Activated CD8-positive, alpha-beta memory T cell treated with anti-CD3 and anti-CD28 coated beads, Interleukin-2, amount 10 ng/mL, durations not matched to agents 7 days and 5 days (primary cell): ENCODE data around the gene KCNG2. TPM values are rescaled to one million over a fixed set of nuclear protein-coding genes. Genes with fewer than 3 reads are reported as not detected.

ENCODE experiments used
- ATAC-seq: fragments of 150-1000 bp; cut with Tn5 transposase; one replicate; pipeline ENCODE4 v1.10.0; 2021; ENCODE audit warnings: moderate library complexity
- CTCF ChIA-PET: fragments of 350-600 bp; sonication (Branson Sonifier 250); formaldehyde crosslinking; loops from one replicate; lab custom pipeline; 2021; ENCODE audit warnings: antibody characterized with exemption; lab: Charles Lee
- DNase-seq: peaks from one replicate; pipeline ENCODE4 v3.0.0-alpha.2; 2020
- H3K27ac Mint-ChIP-seq: one replicate; pipeline ENCODE4 v1.8.0; 2021; ENCODE audit warnings: mild to moderate bottlenecking, mixed read lengths
- H3K27me3 Mint-ChIP-seq: one replicate; pipeline ENCODE4 v1.8.0; 2021; ENCODE audit warnings: mixed read lengths
- H3K36me3 Mint-ChIP-seq: one replicate; pipeline ENCODE4 v1.8.0; 2021; ENCODE audit warnings: mild to moderate bottlenecking, mixed read lengths
- H3K4me1 Mint-ChIP-seq: one replicate; pipeline ENCODE4 v1.8.0; 2021; ENCODE audit warnings: mixed read lengths
- H3K4me3 Mint-ChIP-seq: one replicate; pipeline ENCODE4 v1.8.0; 2021; ENCODE audit warnings: mild to moderate bottlenecking, moderate library complexity, mixed read lengths
- H3K9me3 Mint-ChIP-seq: one replicate; pipeline ENCODE4 v1.8.0; 2022; ENCODE audit warnings: low read depth, mixed read lengths
- total RNA-seq, 2 experiments: library from RNA; stranded (reverse); gene quantifications; one replicate each; pipeline ENCODE4 v1.2.3, GENCODE V29; 2021

Gene KCNG2
- total RNA-seq, 2 experiments from 2014 or later: not detected

DNA sequence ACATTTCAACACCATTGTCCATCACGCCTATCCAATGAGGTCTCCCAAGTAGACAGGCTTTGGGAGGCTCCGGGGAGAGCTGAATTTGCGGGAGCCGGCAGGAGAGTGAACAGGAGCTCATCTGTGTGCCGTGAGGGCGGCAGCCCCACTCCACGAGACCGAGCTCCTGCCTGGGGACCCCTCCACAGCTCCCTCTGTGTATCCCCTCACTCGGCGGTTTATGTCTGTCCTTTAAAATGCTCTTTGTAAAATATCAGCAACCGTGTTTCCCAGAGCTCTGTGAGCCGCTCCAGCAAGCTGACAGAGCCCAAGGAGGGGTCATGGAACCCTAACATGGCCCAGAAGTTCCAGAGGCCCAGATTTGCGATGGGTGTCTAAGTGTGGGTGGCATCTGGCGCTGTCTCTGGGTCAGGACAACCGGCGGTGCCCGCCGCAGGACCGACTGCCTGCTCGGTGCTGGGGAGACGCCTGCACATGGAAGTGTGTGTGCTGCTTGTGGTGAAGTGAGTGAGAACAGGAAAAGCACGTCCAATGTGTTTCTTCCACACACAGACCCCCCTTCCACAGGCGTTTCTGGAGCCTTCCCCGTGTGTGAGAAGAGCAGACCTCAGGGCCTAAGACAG lies 118.9 kb downstream of the KCNG2 start:
- H3K9me3 Mint-ChIP-seq: no peaks in the 10 kb centered on the region
- H3K27ac Mint-ChIP-seq: no peak overlapping the region
- peak; percentile 33 for DNase-seq
- peaks cover 26% of the 10 kb centered on the region for H3K4me1 Mint-ChIP-seq
- no peak overlapping the region for H3K4me3 Mint-ChIP-seq
- no peak for ATAC-seq
- no peaks in the 10 kb centered on the region for H3K27me3 Mint-ChIP-seq
- CTCF ChIA-PET: no interaction called here
- H3K36me3 Mint-ChIP-seq: peaks cover 27% of the 10 kb centered on the region

- H3K4me3 Mint-ChIP-seq: no peak overlapping the region
- H3K27ac Mint-ChIP-seq: no peak overlapping the region
- CTCF ChIA-PET: no interaction called here
- H3K9me3 Mint-ChIP-seq: no peaks in the 10 kb centered on the region
- no peaks in the 10 kb centered on the region for H3K27me3 Mint-ChIP-seq
- peaks cover 23% of the 10 kb centered on the region for H3K4me1 Mint-ChIP-seq
- H3K36me3 Mint-ChIP-seq: peaks cover 25% of the 10 kb centered on the region
- DNase-seq (peak; percentile 27), ATAC-seq (no peak)
These were observed 119.6 kb downstream of the KCNG2 start for GRCh38 chr18:79917169-79917852.

- Mint-ChIP-seq H3K27ac (no peak overlapping the region), H3K9me3 (no peaks in the 10 kb centered on the region)
These were observed 120.3 kb downstream of the KCNG2 start for GRCh38 chr18:79917853-79918614.

GRCh38 chr18:79918615-79919011 lies 120.9 kb downstream of the KCNG2 start:
- CTCF ChIA-PET: no interaction called here
- H3K27me3 Mint-ChIP-seq: no peaks in the 10 kb centered on the region
- no peak overlapping the region for H3K4me3 Mint-ChIP-seq
- H3K36me3 Mint-ChIP-seq: peaks cover 28% of the 10 kb centered on the region
- no peaks in the 10 kb centered on the region for H3K9me3 Mint-ChIP-seq
- peaks cover 12% of the 10 kb centered on the region for H3K4me1 Mint-ChIP-seq
- H3K27ac Mint-ChIP-seq: no peak overlapping the region
- DNase-seq: no peak
- no peak for ATAC-seq

More at GRCh38 chr18:79917853-79918614, 120.3 kb downstream of the KCNG2 start:
- no peak for DNase-seq
- peaks cover 17% of the 10 kb centered on the region for H3K4me1 Mint-ChIP-seq
- ATAC-seq: no peak
- H3K27me3 Mint-ChIP-seq: no peaks in the 10 kb centered on the region
- no peak overlapping the region for H3K4me3 Mint-ChIP-seq
- peaks cover 24% of the 10 kb centered on the region for H3K36me3 Mint-ChIP-seq
- CTCF ChIA-PET: no interaction called here

GRCh38 chr18:79919089-79919488 lies 121.4 kb downstream of the KCNG2 start:
- no peaks in the 10 kb centered on the region for H3K9me3 Mint-ChIP-seq
- peaks cover 10% of the 10 kb centered on the region for H3K4me1 Mint-ChIP-seq
- DNase-seq (no peak), ATAC-seq (no peak)
- CTCF ChIA-PET: no interaction called here
- H3K36me3 Mint-ChIP-seq: peaks cover 29% of the 10 kb centered on the region
- H3K27ac Mint-ChIP-seq: no peak overlapping the region
- no peak overlapping the region for H3K4me3 Mint-ChIP-seq
- no peaks in the 10 kb centered on the region for H3K27me3 Mint-ChIP-seq

DNA sequence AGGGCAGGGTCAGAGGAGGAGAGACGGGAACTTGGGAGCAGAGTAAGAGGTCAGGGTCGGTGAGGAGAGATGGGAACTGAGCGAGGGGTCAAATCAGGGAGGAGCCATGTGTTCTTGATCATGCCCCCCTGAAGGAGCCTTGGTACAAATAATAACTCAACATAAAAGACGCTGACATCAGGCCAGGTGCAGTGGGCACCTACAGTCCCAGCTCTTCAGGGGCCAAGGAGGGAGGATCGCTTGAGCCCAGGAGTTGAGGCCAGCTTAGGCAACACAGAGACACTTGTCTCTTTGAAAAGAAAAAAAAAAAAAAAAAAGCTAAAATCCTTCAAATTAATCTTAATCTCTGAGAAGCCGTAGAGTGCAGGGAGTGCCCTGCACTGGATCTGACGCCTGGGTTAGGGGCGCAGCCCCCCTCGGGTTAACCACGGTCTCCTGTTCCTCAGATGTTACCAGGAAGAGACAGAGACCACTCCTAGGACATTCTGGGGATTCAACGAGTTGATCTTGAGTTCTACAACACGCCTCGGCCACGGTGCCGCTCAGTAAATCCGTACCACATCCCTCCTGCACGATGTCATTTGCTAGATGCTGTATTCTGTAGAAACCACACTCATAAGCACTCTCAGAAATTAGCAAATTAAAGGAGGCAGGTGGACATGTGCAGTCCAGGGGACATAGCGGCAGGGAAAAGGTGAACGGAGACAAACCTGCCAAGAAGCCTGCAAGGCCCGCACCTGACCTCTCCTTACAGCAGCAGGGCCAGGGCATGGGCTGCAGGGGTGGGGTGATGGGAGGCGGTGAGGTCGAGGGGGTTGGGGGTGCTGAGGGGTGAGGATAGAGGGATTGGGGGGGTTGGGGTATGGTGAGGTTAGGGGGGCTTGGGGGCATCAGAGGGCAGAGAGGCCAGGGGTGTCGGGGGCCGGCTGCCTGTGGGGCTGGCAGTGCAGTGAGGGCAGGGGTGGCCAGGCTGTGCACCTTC lies 124.5 kb downstream of the KCNG2 start:
- DNase-seq: no peak
- no peak for ATAC-seq
- H3K27me3 Mint-ChIP-seq: no peaks in the 10 kb centered on the region
- H3K4me1 Mint-ChIP-seq: no peaks in the 10 kb centered on the region
- H3K4me3 Mint-ChIP-seq: no peak overlapping the region
- no peak overlapping the region for H3K27ac Mint-ChIP-seq
- peaks cover 14% of the 10 kb centered on the region for H3K36me3 Mint-ChIP-seq
- no peaks in the 10 kb centered on the region for H3K9me3 Mint-ChIP-seq
- CTCF ChIA-PET: no interaction called here

GRCh38 chr18:79922971-79923411 lies 125.3 kb downstream of the KCNG2 start:
- Mint-ChIP-seq H3K4me1 (no peaks in the 10 kb centered on the region), H3K27me3 (no peaks in the 10 kb centered on the region), H3K4me3 (no peak overlapping the region), H3K9me3 (no peaks in the 10 kb centered on the region), H3K36me3 (peaks cover 16% of the 10 kb centered on the region), H3K27ac (no peak overlapping the region)
- CTCF ChIA-PET: no interaction called here
- no peak for DNase-seq
- ATAC-seq: no peak

DNA sequence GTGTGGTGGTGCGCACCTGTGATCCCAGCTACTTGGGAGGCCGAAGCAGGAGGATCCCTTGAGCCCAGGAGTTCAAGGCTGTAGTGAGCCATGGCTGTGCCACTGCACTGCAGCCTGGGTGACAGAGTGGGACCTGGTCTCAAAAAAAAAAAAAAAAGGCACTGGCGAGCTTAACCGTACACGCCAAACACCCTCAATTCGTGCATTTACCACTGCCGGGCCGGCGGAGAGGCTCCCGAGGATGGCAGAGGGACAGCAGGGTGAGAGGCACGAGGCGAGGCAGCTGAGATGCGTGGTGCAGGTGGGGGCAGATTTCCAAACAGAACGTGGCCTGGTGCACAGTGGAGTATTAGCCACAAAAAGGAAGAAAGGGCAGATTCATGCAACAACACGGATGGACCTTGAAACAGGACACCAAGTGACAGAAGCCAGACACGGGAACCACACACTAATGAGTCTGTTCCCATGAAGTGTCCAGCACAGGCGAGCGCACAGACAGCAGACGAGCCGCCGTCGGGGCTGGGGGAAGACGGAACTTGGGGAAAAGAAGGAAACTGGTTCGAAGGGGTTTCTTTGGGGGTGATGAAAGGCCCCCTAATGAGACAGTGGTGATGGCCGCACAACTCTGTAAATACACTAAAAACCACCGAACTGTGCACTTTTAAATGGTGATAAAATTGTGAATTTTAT lies 126.3 kb downstream of the KCNG2 start:
- H3K27ac Mint-ChIP-seq: no peak overlapping the region
- no peaks in the 10 kb centered on the region for H3K27me3 Mint-ChIP-seq
- no peak overlapping the region for H3K4me3 Mint-ChIP-seq
- H3K36me3 Mint-ChIP-seq: peaks cover 25% of the 10 kb centered on the region
- ATAC-seq: no peak
- DNase-seq: no peak
- CTCF ChIA-PET: no interaction called here
- H3K9me3 Mint-ChIP-seq: peaks cover 2% of the 10 kb centered on the region
- H3K4me1 Mint-ChIP-seq: no peaks in the 10 kb centered on the region

GRCh38 chr18:79924814-79925731 lies 127.3 kb downstream of the KCNG2 start:
- Mint-ChIP-seq H3K9me3 (peaks cover 10% of the 10 kb centered on the region), H3K4me1 (no peaks in the 10 kb centered on the region), H3K36me3 (peaks cover 33% of the 10 kb centered on the region), H3K27me3 (no peaks in the 10 kb centered on the region), H3K4me3 (no peak overlapping the region), H3K27ac (no peak overlapping the region)
- CTCF ChIA-PET: interaction anchor here (0.7 kb wide), 1 partner anchor 38 kb away, joined by 3 read pairs; no protein-coding TSS in a partner anchor
- ATAC-seq (no peak), DNase-seq (no peak)

GRCh38 chr18:79926306-79926705 lies 128.6 kb downstream of the KCNG2 start:
- peaks cover 37% of the 10 kb centered on the region for H3K36me3 Mint-ChIP-seq

DNA sequence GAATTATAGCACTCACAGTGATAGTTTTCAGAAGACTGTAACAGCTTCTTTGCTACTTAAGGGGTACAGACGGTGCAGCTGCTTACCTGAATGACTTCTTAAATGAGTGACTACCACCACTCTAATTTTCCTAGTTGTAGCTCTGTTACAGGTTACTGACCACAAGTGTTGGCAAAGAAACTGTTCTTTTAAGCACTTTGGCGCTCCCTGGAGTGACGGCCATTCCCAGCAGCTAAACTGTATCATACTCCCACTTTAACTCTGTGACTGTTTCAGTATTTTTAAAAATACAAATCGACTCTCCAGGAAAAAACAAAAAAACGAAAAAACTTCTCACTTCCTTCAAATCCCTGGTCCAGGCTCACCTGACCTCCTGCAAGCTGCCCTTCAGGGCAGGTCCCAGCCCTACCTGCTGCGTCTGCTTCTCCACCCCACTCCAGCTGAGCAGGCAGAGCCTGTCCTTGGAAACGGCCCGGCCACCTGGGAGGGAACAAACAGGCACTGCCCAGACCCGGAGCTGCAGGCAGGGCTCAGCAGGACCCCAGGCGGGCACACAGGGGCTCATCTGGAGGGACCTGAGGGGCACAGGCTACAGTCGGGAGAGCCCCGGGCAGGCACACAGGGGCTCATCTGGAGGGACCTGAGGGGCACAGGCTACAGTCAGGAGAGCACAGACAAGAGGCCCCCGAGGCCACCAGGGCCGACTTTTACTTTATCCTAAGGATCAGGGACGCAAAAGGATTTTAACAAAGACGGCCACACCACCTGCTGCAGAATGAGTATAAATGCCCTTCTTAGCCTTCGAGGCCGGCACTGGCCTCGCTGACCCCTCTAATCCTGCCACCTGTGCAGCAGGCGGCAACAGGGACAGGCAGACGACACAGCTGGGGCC lies 129.2 kb downstream of the KCNG2 start:
- no peak for DNase-seq
- peaks cover 18% of the 10 kb centered on the region for H3K9me3 Mint-ChIP-seq
- ATAC-seq: no peak
- H3K36me3 Mint-ChIP-seq: peaks cover 41% of the 10 kb centered on the region
- H3K4me1 Mint-ChIP-seq: no peaks in the 10 kb centered on the region
- H3K27ac Mint-ChIP-seq: no peak overlapping the region
- CTCF ChIA-PET: no interaction called here
- H3K4me3 Mint-ChIP-seq: no peak overlapping the region
- H3K27me3 Mint-ChIP-seq: no peaks in the 10 kb centered on the region

More at GRCh38 chr18:79926306-79926705, 128.6 kb downstream of the KCNG2 start:
- no peaks in the 10 kb centered on the region for H3K27me3 Mint-ChIP-seq
- no peak for ATAC-seq
- CTCF ChIA-PET: no interaction called here
- H3K4me1 Mint-ChIP-seq: no peaks in the 10 kb centered on the region
- H3K9me3 Mint-ChIP-seq: peaks cover 15% of the 10 kb centered on the region
- no peak for DNase-seq
- no peak overlapping the region for H3K27ac Mint-ChIP-seq
- H3K4me3 Mint-ChIP-seq: no peak overlapping the region
